Sigmoid colon (tissue), 7 donors: ENCODE measurements around the gene TEDC1. TPM values are rescaled to one million over a fixed set of nuclear protein-coding genes. Genes with fewer than 3 reads are reported as not detected.

Experiments used
- DNase-seq: peaks from one replicate; pipeline ENCODE4 v3.0.0-alpha.2; 2019
- H3K27ac ChIP-seq, 4 donors: fragments of 200-600 bp; sonication (generic); one replicate each; pipeline ENCODE4 v1.5.1; 2016 to 2019; ENCODE audit warnings: mild to moderate bottlenecking in 1 of 4
- H3K27me3 ChIP-seq, 3 donors: fragments of 200-600 bp; sonication (generic); one replicate each; pipeline ENCODE4 v1.5.1; 2019; ENCODE audit warnings: mild to moderate bottlenecking in 1 of 3
- H3K36me3 ChIP-seq, 4 donors: fragments of 200-600 bp; sonication (generic); one replicate each; pipeline ENCODE4 v1.5.1; 2016 to 2019
- H3K4me1 ChIP-seq, 4 donors: fragments of 200-600 bp; sonication (generic); one replicate each; pipeline ENCODE4 v1.5.1; 2017 to 2019
- H3K4me3 ChIP-seq, 4 donors: fragments of 200-600 bp; sonication (generic); one replicate each; pipeline ENCODE4 v1.5.1; 2017 to 2019; ENCODE audit warnings: mild to moderate bottlenecking in 2 of 4, moderate library complexity in 1 of 4
- H3K9me3 ChIP-seq, 4 donors: fragments of 200-600 bp in 3 of 4; sonication (generic) in 3 of 4; one replicate each; pipeline versions ENCODE4 v1.5.1 to v1.6.1; 2013 to 2019
- EP300 ChIP-seq, 4 donors: sonication (generic); formaldehyde crosslinking; IDR thresholded peaks; one replicate each; pipeline ENCODE4 v1.6.1; 2017; ENCODE audit warnings: antibody characterized with exemption in 4 of 4
- POLR2A ChIP-seq, 2 donors: fragments of 450-650 bp; IDR thresholded peaks; one replicate each; pipeline ENCODE4 v1.6.1; 2016; ENCODE audit warnings: antibody characterized with exemption in 2 of 2, mild to moderate bottlenecking in 2 of 2, moderate library complexity in 2 of 2
- POLR2AphosphoS5 ChIP-seq, 4 donors: sonication (generic); formaldehyde crosslinking; IDR thresholded peaks; one replicate each; pipeline ENCODE4 v1.6.1; 2017; ENCODE audit warnings: antibody characterized with exemption in 4 of 4
- WGBS, 2 donors: extraction: QIAGEN DNeasy Blood & Tissue Kit; methylation state at CpG; one replicate each; pipeline ENCODE4 v1.1.7; 2013; 5-methylcytosine and 5-hydroxymethylcytosine counted together
- intact Hi-C: fragments of 100-400 bp; cut with DNase I; formaldehyde crosslinking; loops from one replicate; pipeline ENCODE4 v1.15.1; 2023
- polyA plus RNA-seq, 3 donors: library from polyadenylated mRNA; stranded (reverse); fragments of 200-250 nt; gene quantifications; one replicate each; pipeline ENCODE4 v1.2.3, GENCODE V29; 2013
- total RNA-seq, 4 donors: library from RNA; depleted of rRNA; stranded (reverse); fragments of >200 nt; gene quantifications; one replicate each; pipeline ENCODE4 v1.1.0, GENCODE V29; 2016
- TF ChIP-seq, protein P1 (sequence below), 4 experiments: fragments of 450-650 bp in 3 of 4; fragments of 200-600 bp in 1 of 4; IDR thresholded peaks; one replicate each; pipeline ENCODE4 v1.5.1; 2016 to 2019; ENCODE audit warnings: antibody characterized with exemption in 4 of 4, mild to moderate bottlenecking in 3 of 4, moderate library complexity in 2 of 4
- donor health status: healthy with polysubstance abuse.
- donor health status: Bipolar disorder and iron deficiency.
- donor health status: healthy.

TEDC1 gene
- total and polyA plus RNA-seq, 7 donors: 0.16 to 36.0 (median 5.2) TPM

DNA sequence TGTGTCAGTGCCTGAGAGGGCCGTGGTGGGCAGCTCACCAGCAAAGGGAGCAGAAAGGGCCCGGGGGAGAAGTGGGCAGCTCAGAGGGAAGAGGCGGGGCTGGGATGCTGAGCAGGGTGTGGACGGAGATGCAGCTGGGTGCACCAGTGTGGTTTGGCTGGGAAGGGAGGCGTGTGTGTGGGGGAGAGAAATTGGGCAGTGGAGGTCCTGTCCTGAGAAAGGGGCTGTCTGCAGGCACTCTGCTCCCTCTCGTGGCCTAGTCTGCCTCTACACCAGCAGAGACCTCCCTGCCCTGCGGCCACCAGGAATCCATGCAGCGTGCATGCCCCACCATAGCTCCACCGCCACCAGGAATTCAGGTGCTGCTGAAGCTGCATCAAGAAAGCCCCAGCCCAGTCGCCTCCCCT is 41.7 kb downstream of the TEDC1 start:
- peak; percentile 58 for DNase-seq
- no peaks in the 10 kb centered on the region for H3K36me3 ChIP-seq
- H3K4me1 ChIP-seq: peaks cover 0 to 23% (median 16%) of the 10 kb centered on the region in 4 donors
- no peak overlapping the region for H3K27ac ChIP-seq
- no peaks in the 10 kb centered on the region for H3K9me3 ChIP-seq
- intact Hi-C loops: no loop called here
- no peak overlapping the region for H3K4me3 ChIP-seq
- 52 to 53% methylated on average over 10 of the region's 10 CpGs for WGBS, 2 donors
- TF ChIP-seq POLR2AphosphoS5 (IDR thresholded peaks at IDR 0.05) (no peak), POLR2A (IDR thresholded peaks at IDR 0.05) (no peak), EP300 (IDR thresholded peaks at IDR 0.05) (no peak)
- TF ChIP-seq, protein P1, sequence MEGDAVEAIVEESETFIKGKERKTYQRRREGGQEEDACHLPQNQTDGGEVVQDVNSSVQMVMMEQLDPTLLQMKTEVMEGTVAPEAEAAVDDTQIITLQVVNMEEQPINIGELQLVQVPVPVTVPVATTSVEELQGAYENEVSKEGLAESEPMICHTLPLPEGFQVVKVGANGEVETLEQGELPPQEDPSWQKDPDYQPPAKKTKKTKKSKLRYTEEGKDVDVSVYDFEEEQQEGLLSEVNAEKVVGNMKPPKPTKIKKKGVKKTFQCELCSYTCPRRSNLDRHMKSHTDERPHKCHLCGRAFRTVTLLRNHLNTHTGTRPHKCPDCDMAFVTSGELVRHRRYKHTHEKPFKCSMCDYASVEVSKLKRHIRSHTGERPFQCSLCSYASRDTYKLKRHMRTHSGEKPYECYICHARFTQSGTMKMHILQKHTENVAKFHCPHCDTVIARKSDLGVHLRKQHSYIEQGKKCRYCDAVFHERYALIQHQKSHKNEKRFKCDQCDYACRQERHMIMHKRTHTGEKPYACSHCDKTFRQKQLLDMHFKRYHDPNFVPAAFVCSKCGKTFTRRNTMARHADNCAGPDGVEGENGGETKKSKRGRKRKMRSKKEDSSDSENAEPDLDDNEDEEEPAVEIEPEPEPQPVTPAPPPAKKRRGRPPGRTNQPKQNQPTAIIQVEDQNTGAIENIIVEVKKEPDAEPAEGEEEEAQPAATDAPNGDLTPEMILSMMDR (IDR thresholded peaks at IDR 0.05): no peak
- peaks cover 0 to 36% (median 23%) of the 10 kb centered on the region in 3 donors for H3K27me3 ChIP-seq

DNA sequence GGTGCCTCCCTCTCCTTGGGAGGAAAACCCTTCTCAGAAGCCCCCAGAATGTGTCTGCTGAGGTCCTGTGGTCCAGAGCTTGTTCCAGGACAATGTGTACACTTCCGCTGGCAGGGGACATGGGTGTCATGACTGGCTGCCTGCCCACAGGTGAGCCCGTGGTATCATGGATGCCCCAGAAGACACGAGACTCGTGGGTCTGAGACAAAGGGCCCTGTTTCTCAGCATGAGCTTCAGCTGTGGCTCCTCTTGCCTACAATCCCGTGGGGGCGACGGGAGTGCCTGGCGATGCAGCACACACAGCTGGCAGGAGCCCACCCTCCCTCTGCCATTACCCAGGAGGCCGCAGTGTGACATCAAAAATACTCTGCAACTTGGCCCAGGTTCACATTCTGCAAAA is 42.3 kb downstream of the TEDC1 start:
- Histone ChIP-seq H3K4me3 (no peak overlapping the region), H3K27me3 (peaks cover 0 to 41% (median 26%) of the 10 kb centered on the region in 3 donors)
- intact Hi-C loops: no loop called here

DNA sequence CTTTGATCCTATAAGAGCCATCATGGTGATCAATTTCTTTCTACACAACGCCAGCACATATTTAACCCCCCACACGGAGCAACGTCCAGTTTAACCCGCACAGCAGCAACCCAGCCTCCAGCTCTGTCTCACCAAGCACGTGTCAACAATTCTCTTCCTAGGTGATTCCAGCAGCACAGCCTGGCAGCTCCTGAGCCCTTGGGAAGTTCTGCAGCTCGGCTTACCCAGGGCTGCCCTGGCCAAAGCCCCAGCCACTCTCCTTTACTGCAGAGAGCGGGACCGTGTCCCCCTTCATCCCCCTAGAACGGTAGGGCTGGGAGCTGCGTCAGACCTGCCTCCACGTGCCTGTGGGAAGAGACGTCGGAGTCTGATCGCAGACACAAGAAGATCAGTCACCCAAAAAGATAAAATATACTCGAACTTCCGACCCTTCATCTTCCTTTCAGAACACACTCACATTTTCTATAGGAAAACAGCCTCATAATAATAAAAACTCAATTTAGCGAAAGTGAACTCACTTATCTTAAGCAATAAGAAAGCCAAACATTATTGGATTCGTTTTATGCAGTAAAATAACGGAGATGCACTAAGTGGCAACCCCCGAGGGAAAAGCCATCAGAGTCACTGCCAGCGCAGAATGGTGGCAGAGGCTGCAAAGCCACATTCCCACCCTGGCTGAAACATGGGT is 42.9 kb downstream of the TEDC1 start:
- H3K36me3 ChIP-seq: no peaks in the 10 kb centered on the region
- no peak overlapping the region for H3K4me3 ChIP-seq
- H3K27ac ChIP-seq: no peak overlapping the region
- intact Hi-C loops: no loop called here
- no peaks in the 10 kb centered on the region for H3K9me3 ChIP-seq
- DNase-seq: peak; percentile 48
- TF ChIP-seq POLR2A (IDR thresholded peaks at IDR 0.05) (no peak), POLR2AphosphoS5 (IDR thresholded peaks at IDR 0.05) (no peak)
- peaks cover 0 to 18% (median 6%) of the 10 kb centered on the region in 4 donors for H3K4me1 ChIP-seq
- peaks cover 0 to 45% (median 25%) of the 10 kb centered on the region in 3 donors for H3K27me3 ChIP-seq
- WGBS, 2 donors: 55 to 78% methylated on average over 21 of the region's 21 CpGs

More for the DNA sequence above, 42.3 kb downstream of the TEDC1 start:
- TF ChIP-seq, protein P1 (IDR thresholded peaks at IDR 0.05): no peak
- TF ChIP-seq POLR2AphosphoS5 (IDR thresholded peaks at IDR 0.05) (no peak), EP300 (IDR thresholded peaks at IDR 0.05) (no peak), POLR2A (IDR thresholded peaks at IDR 0.05) (no peak)
- no peak overlapping the region for H3K27ac ChIP-seq
- H3K36me3 ChIP-seq: no peaks in the 10 kb centered on the region
- DNase-seq: peak; percentile 43
- H3K4me1 ChIP-seq: peaks cover 0 to 24% (median 12%) of the 10 kb centered on the region in 4 donors
- H3K9me3 ChIP-seq: no peaks in the 10 kb centered on the region
- 74 to 81% methylated on average over 9 of the region's 9 CpGs for WGBS, 2 donors

DNA sequence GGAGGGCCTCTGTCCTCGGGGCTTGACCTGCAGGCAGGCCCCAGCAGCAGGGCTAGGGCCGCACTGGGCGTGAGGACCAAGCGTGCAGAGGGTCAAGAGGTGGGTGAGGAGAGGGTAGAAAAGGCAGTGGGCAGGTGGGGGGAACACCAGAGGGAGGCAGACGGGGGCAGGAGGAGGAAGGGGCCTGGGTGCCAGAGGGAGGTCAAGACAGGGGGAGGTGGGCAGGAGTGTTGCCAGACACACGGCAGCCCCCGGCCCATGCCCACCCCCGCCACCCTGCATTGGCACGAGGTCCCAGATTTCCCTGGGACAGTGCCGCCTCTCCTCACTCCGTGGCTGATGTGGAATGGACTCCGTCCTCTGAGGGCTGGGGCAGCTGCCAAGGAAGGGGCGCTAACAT is 43.5 kb downstream of the TEDC1 start:
- Histone ChIP-seq H3K4me1 (peaks cover 0 to 12% (median under 1%) of the 10 kb centered on the region in 4 donors), H3K27ac (no peak overlapping the region), H3K36me3 (no peaks in the 10 kb centered on the region), H3K9me3 (no peaks in the 10 kb centered on the region), H3K27me3 (peaks cover 0 to 39% (median 21%) of the 10 kb centered on the region in 3 donors), H3K4me3 (no peak overlapping the region)
- intact Hi-C loops: no loop called here
- TF ChIP-seq POLR2A (IDR thresholded peaks at IDR 0.05) (no peak), EP300 (IDR thresholded peaks at IDR 0.05) (no peak), POLR2AphosphoS5 (IDR thresholded peaks at IDR 0.05) (no peak)
- TF ChIP-seq, protein P1 (IDR thresholded peaks at IDR 0.05): no peak
- DNase-seq: peak; percentile 54
- 49 to 74% methylated on average over 13 of the region's 13 CpGs for WGBS, 2 donors

DNA sequence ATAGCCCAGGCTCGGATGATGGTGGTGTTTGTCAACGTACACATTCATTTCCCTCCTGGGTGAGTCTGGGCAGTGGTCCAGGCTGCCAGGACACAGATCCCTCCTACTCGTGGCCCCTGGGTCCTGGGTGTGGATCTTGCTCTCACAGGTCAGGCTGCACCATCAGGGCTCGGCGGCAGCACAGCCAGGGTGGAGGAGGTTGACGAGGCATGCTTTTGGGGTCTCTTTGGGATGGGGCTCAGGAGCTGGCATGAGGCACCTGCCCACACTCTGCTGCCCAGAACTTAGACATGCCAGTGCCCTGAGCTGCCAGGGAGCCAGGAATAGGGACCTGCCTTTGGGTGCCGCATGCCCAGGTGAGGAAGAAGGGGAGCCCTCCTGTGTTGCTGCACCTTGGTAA is 45.0 kb downstream of the TEDC1 start:
- peaks cover 0 to 7% (median 0%) of the 10 kb centered on the region in 4 donors for H3K4me1 ChIP-seq
- no peaks in the 10 kb centered on the region for H3K36me3 ChIP-seq
- peaks cover 0 to 37% (median 12%) of the 10 kb centered on the region in 3 donors for H3K27me3 ChIP-seq
- intact Hi-C loops: no loop called here
- no peaks in the 10 kb centered on the region for H3K9me3 ChIP-seq
- no peak overlapping the region for H3K27ac ChIP-seq
- H3K4me3 ChIP-seq: no peak overlapping the region
- DNase-seq: peak; percentile 56
- TF ChIP-seq POLR2AphosphoS5 (IDR thresholded peaks at IDR 0.05) (no peak), EP300 (IDR thresholded peaks at IDR 0.05) (no peak), POLR2A (IDR thresholded peaks at IDR 0.05) (no peak)
- TF ChIP-seq, protein P1 (IDR thresholded peaks at IDR 0.05): no peak
- WGBS, 2 donors: 61 to 87% methylated on average over 7 of the region's 7 CpGs
